IMR-90 (cell line): Measurements from ENCODE around the gene SLC15A3. TPM values are rescaled to one million over a fixed set of nuclear protein-coding genes. Genes with fewer than 3 reads are reported as not detected.

Experiments used
- ATAC-seq: fragments of 200-7000 bp; cut with Tn5 transposase; 2 replicates; pipeline ENCODE4 v1.9.1; 2020; ENCODE audit warnings: low read depth, mild to moderate bottlenecking, moderate library complexity
- BruUV-seq: library from RNA; stranded (reverse); fragments of 400-500 nt; replicated peaks from 2 replicates; lab custom pipeline; 2021; lab: Mats Ljungman, UMichigan
- CTCF ChIA-PET: fragments of 300-600 bp; formaldehyde crosslinking; extraction: SDS; loops from one replicate; lab custom pipeline; 2021; ENCODE audit warnings: antibody characterized with exemption; lab: Yijun Ruan, JAX
- POLR2A ChIA-PET: fragments of 300-600 bp; sonication (Branson Sonifier 250); formaldehyde crosslinking; loops from one replicate; lab custom pipeline; 2022; ENCODE audit warnings: antibody characterized with exemption; ENCODE audit not compliant: unreplicated experiment; lab: Charles Lee
- DNase-seq: peaks from one replicate; pipeline ENCODE4 v3.0.0; 2013
- H2AFZ ChIP-seq: replicated peaks from 2 replicates; pipeline ENCODE3; 2013; ENCODE audit warnings: low read length, mild to moderate bottlenecking; ENCODE audit not compliant: poor library complexity
- H2AK5ac ChIP-seq: 2 replicates; pipeline ENCODE4 v1.6.1; 2013; ENCODE audit warnings: low read depth, low read length, inconsistent platforms
- H2AK9ac ChIP-seq: replicated peaks from 2 replicates; pipeline ENCODE3; 2013; ENCODE audit warnings: mild to moderate bottlenecking, low read depth, low read length, moderate library complexity; ENCODE audit not compliant: poor library complexity
- H2BK120ac ChIP-seq: 2 replicates; pipeline ENCODE4 v1.6.1; 2013; ENCODE audit warnings: low read depth, low read length, inconsistent platforms
- H2BK15ac ChIP-seq: 3 replicates; pipeline ENCODE4 v1.6.1; 2013; ENCODE audit warnings: low read depth, low read length, inconsistent platforms
- H2BK20ac ChIP-seq: 2 replicates; pipeline ENCODE4 v1.6.1; 2013; ENCODE audit warnings: low read depth, mild to moderate bottlenecking, inconsistent platforms, low read length, moderate library complexity
- H2BK5ac ChIP-seq: 2 replicates; pipeline ENCODE4 v1.6.1; 2013; ENCODE audit warnings: mild to moderate bottlenecking, low read depth, low read length, inconsistent platforms; ENCODE audit not compliant: poor library complexity, severe bottlenecking
- H3K14ac ChIP-seq: replicated peaks from 2 replicates; pipeline ENCODE4 v1.6.1; 2013; ENCODE audit warnings: low read depth, low read length, inconsistent platforms
- H3K18ac ChIP-seq: 2 replicates; pipeline ENCODE4 v1.6.1; 2013; ENCODE audit warnings: low read depth, low read length, control low read depth
- H3K23ac ChIP-seq: 2 replicates; pipeline ENCODE4 v1.6.1; 2013; ENCODE audit warnings: low read depth, low read length, inconsistent platforms
- H3K27ac ChIP-seq: 2 replicates; pipeline ENCODE4 v1.5.1; 2013; ENCODE audit warnings: mild to moderate bottlenecking, control low read depth, low read length; ENCODE audit not compliant: insufficient read depth
- H3K27me3 ChIP-seq: 2 replicates; pipeline ENCODE4 v1.6.1; 2013; ENCODE audit warnings: low read length; ENCODE audit not compliant: control insufficient read depth, insufficient read depth
- H3K36me3 ChIP-seq: 2 replicates; pipeline ENCODE4 v1.6.1; 2013; ENCODE audit warnings: low read length, mixed read lengths; ENCODE audit not compliant: control insufficient read depth, insufficient read depth
- H3K4ac ChIP-seq: 2 replicates; pipeline ENCODE4 v1.6.1; 2013; ENCODE audit warnings: low read depth, low read length, inconsistent platforms
- H3K4me1 ChIP-seq: 2 replicates; pipeline ENCODE4 v1.6.1; 2013; ENCODE audit warnings: low read length, mixed read lengths; ENCODE audit not compliant: control insufficient read depth, insufficient read depth
- H3K4me2 ChIP-seq: 2 replicates; pipeline ENCODE4 v1.6.1; 2013; ENCODE audit warnings: low read depth, mild to moderate bottlenecking, control low read depth, low read length, moderate library complexity
- H3K4me3 ChIP-seq: 2 replicates; pipeline ENCODE4 v1.5.1; 2013; ENCODE audit warnings: low read depth, mild to moderate bottlenecking, control low read depth, low read length, moderate library complexity; ENCODE audit not compliant: insufficient read depth
- H3K56ac ChIP-seq: 2 replicates; pipeline ENCODE4 v1.6.1; 2013; ENCODE audit warnings: low read length, inconsistent platforms; ENCODE audit not compliant: insufficient read depth; ENCODE audit errors: extremely low read depth
- H3K79me1 ChIP-seq, 2 experiments: 2 replicates each; pipeline ENCODE4 v1.6.1; 2013; ENCODE audit warnings: low read length in 2 of 2, inconsistent platforms in 1 of 2, low read depth in 1 of 2
- H3K9ac ChIP-seq: 2 replicates; pipeline ENCODE4 v1.6.1; 2013; ENCODE audit warnings: low read depth, low read length, control low read depth
- H3K9me1 ChIP-seq: 2 replicates; pipeline ENCODE4 v1.6.1; 2013; ENCODE audit warnings: low read length, inconsistent platforms; ENCODE audit not compliant: insufficient read depth
- H3K9me3 ChIP-seq: 2 replicates; pipeline ENCODE4 v1.6.1; 2013; ENCODE audit warnings: low read length; ENCODE audit not compliant: control insufficient read depth, insufficient read depth
- H4K20me1 ChIP-seq: 2 replicates; pipeline ENCODE4 v1.6.1; 2013; ENCODE audit warnings: low read length, inconsistent platforms; ENCODE audit not compliant: insufficient read depth
- H4K5ac ChIP-seq: 2 replicates; pipeline ENCODE4 v1.6.1; 2013; ENCODE audit warnings: mild to moderate bottlenecking, low read depth, low read length, control low read depth
- H4K8ac ChIP-seq, 2 experiments: 2 replicates each; pipeline ENCODE4 v1.6.1; 2013; ENCODE audit warnings: low read depth in 2 of 2, low read length in 2 of 2, control low read depth in 1 of 2, inconsistent platforms in 1 of 2
- H4K91ac ChIP-seq: 2 replicates; pipeline ENCODE4 v1.6.1; 2013; ENCODE audit warnings: low read depth, low read length, inconsistent platforms; ENCODE audit not compliant: insufficient read depth
- BHLHE40 ChIP-seq: fragments of 150-350 bp; IDR thresholded peaks from 2 replicates; pipeline ENCODE4 v1.6.1; 2016; ENCODE audit warnings: mild to moderate bottlenecking, low read depth, low read length
- CEBPB ChIP-seq: IDR thresholded peaks from 2 replicates; pipeline ENCODE4 v1.6.1; 2012; ENCODE audit warnings: low read depth, low read length, improper control_type of control experiment
- CHD1 ChIP-seq: IDR thresholded peaks from 2 replicates; pipeline ENCODE4 v1.6.1; 2012; ENCODE audit warnings: low read depth, low read length, improper control_type of control experiment
- FOS ChIP-seq: fragments of 150-350 bp; IDR thresholded peaks from 2 replicates; pipeline ENCODE4 v1.6.1; 2016; ENCODE audit warnings: low read depth, low read length
- MAFK ChIP-seq: IDR thresholded peaks from 2 replicates; pipeline ENCODE4 v1.6.1; 2012; ENCODE audit warnings: low read depth, low read length, improper control_type of control experiment
- MAZ ChIP-seq: IDR thresholded peaks from 2 replicates; pipeline ENCODE4 v1.6.1; 2012; ENCODE audit warnings: low read depth, mild to moderate bottlenecking, low read length, improper control_type of control experiment, moderate library complexity, borderline replicate concordance
- MXI1 ChIP-seq: IDR thresholded peaks from 2 replicates; pipeline ENCODE4 v1.6.1; 2012; ENCODE audit warnings: low read depth, mild to moderate bottlenecking, low read length, moderate library complexity, borderline replicate concordance
- NFE2L2 ChIP-seq: fragments of 150-350 bp; IDR thresholded peaks from 2 replicates; pipeline ENCODE4 v1.6.1; 2016; ENCODE audit warnings: low read depth, mild to moderate bottlenecking, low read length
- POLR2A ChIP-seq: IDR thresholded peaks from 2 replicates; pipeline ENCODE4 v1.6.1; 2012; ENCODE audit warnings: mild to moderate bottlenecking, low read depth, low read length
- RAD21 ChIP-seq: IDR thresholded peaks from 2 replicates; pipeline ENCODE4 v1.6.1; 2012; ENCODE audit warnings: low read length, improper control_type of control experiment
- RCOR1 ChIP-seq: IDR thresholded peaks from 2 replicates; pipeline ENCODE4 v1.6.1; 2012; ENCODE audit warnings: mild to moderate bottlenecking, low read length, improper control_type of control experiment; ENCODE audit not compliant: insufficient replicate concordance
- RFX5 ChIP-seq: IDR thresholded peaks from 2 replicates; pipeline ENCODE4 v1.8.0; 2012; ENCODE audit warnings: low read depth, mild to moderate bottlenecking, low read length, moderate library complexity
- SMC3 ChIP-seq: fragments of 150-350 bp; IDR thresholded peaks from 2 replicates; pipeline ENCODE4 v1.6.1; 2016; ENCODE audit warnings: low read depth, mild to moderate bottlenecking, antibody characterized with exemption, low read length, moderate library complexity
- WGBS, 2 experiments: methylation state at CpG; one replicate each; pipeline versions ENCODE4 v1.1.5 to v1.1.7; 2013; ENCODE audit warnings: missing lambda C conversion rate in 2 of 2; ENCODE audit not compliant: insufficient read length in 1 of 2; ENCODE audit errors: extremely low coverage in 2 of 2; 5-methylcytosine and 5-hydroxymethylcytosine counted together
- dilution Hi-C: fragments of 300-500 bp; cut with HindIII; formaldehyde crosslinking; loops from one replicate; pipeline ENCODE4 v1.14.3; 2018; ENCODE audit warnings: low sequenced_read_pairs; ENCODE audit not compliant: unreplicated experiment
- in situ Hi-C: fragments of 300-500 bp; cut with MboI; formaldehyde crosslinking; loops from 3 replicates; pipeline ENCODE4 v1.14.3; 2019; ENCODE audit warnings: low sequenced_read_pairs, inconsistent platforms, mixed read lengths
- intact Hi-C: fragments of 100-400 bp; cut with micrococcal nuclease; formaldehyde crosslinking; loops from 2 replicates; pipeline ENCODE4 v1.10.0; 2022
- polyA plus RNA-seq, 3 experiments: library from polyadenylated mRNA; depleted of rRNA; stranded (reverse); fragments of >200 nt; gene quantifications; 2 replicates each; pipeline ENCODE4 v1.2.3, GENCODE V29; 2012; ENCODE audit warnings: low replicate concordance in 1 of 3
- total RNA-seq: library from RNA; depleted of rRNA; stranded (reverse); fragments of >200 nt; gene quantifications from 2 replicates; pipeline ENCODE4 v1.2.3, GENCODE V29; 2012
- TF ChIP-seq, protein P1 (sequence below): fragments of 150-350 bp; IDR thresholded peaks from 2 replicates; pipeline ENCODE4 v1.6.1; 2017; ENCODE audit warnings: mild to moderate bottlenecking, antibody characterized with exemption, low read length, low read depth
- TF ChIP-seq, protein P2 (sequence below): fragments of 150-350 bp; IDR thresholded peaks from 2 replicates; pipeline ENCODE4 v1.6.1; 2016; ENCODE audit warnings: low read depth, mild to moderate bottlenecking, low read length, moderate library complexity, borderline replicate concordance
- TF ChIP-seq, protein P3 (sequence below): conservative IDR thresholded peaks from 2 replicates; pipeline ENCODE4 v1.5.1; 2012; ENCODE audit warnings: mild to moderate bottlenecking, low read depth, low read length, improper control_type of control experiment

SLC15A3 gene
- total and polyA plus RNA-seq, 2 of the 4 experiments (the other 2 are of a cell fraction): 3.2 to 4.4 TPM

DNA sequence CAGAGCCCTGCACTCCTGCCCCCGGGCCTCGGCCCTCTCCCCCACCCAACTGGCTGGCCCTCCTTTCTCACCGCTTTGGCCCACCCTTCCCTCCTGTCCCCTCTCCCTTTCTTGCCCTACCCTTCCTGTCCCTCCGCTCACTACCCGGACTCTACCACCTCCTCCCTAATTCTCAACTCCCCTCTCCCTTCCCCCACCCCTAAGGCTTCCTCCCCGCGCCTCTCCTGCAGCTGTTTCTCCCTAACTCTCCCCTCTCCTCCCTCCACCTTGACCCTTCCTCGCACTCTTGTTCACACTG lies 421 bp downstream of the SLC15A3 start:
- H4K5ac ChIP-seq: peak overlapping the region; percentile 96
- CTCF ChIA-PET: no interaction called here

More for the DNA sequence above, 421 bp downstream of the SLC15A3 start:
- peaks cover 2% of the 10 kb centered on the region; the same call in 1 of the 2 replicates for H3K27me3 ChIP-seq
- no peaks in the 10 kb centered on the region for H4K20me1 ChIP-seq
- WGBS, 2 experiments: 15% methylated on average over 7 of the region's 8 CpGs; no CpG with 5 or more reads in 1 of the 2 experiments
- peak overlapping the region; percentile 87 to 96 for H4K8ac ChIP-seq
- peak overlapping the region; percentile 94 for H3K18ac ChIP-seq
- dilution Hi-C loops: no loop called here
- DNase-seq: no peak
- TF ChIP-seq, protein P1, sequence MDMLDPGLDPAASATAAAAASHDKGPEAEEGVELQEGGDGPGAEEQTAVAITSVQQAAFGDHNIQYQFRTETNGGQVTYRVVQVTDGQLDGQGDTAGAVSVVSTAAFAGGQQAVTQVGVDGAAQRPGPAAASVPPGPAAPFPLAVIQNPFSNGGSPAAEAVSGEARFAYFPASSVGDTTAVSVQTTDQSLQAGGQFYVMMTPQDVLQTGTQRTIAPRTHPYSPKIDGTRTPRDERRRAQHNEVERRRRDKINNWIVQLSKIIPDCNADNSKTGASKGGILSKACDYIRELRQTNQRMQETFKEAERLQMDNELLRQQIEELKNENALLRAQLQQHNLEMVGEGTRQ: no peak
- no peak for TF ChIP-seq SMC3
- TF ChIP-seq POLR2A: no peak
- no peak for TF ChIP-seq RCOR1
- TF ChIP-seq MXI1: no peak
- no peak for TF ChIP-seq BHLHE40
- no peak for TF ChIP-seq CHD1
- TF ChIP-seq, protein P2, sequence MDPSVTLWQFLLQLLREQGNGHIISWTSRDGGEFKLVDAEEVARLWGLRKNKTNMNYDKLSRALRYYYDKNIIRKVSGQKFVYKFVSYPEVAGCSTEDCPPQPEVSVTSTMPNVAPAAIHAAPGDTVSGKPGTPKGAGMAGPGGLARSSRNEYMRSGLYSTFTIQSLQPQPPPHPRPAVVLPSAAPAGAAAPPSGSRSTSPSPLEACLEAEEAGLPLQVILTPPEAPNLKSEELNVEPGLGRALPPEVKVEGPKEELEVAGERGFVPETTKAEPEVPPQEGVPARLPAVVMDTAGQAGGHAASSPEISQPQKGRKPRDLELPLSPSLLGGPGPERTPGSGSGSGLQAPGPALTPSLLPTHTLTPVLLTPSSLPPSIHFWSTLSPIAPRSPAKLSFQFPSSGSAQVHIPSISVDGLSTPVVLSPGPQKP: no peak
- no peak for TF ChIP-seq MAZ
- TF ChIP-seq NFE2L2: no peak
- no peak for TF ChIP-seq CEBPB
- no peak for TF ChIP-seq RAD21
- TF ChIP-seq, protein P3, sequence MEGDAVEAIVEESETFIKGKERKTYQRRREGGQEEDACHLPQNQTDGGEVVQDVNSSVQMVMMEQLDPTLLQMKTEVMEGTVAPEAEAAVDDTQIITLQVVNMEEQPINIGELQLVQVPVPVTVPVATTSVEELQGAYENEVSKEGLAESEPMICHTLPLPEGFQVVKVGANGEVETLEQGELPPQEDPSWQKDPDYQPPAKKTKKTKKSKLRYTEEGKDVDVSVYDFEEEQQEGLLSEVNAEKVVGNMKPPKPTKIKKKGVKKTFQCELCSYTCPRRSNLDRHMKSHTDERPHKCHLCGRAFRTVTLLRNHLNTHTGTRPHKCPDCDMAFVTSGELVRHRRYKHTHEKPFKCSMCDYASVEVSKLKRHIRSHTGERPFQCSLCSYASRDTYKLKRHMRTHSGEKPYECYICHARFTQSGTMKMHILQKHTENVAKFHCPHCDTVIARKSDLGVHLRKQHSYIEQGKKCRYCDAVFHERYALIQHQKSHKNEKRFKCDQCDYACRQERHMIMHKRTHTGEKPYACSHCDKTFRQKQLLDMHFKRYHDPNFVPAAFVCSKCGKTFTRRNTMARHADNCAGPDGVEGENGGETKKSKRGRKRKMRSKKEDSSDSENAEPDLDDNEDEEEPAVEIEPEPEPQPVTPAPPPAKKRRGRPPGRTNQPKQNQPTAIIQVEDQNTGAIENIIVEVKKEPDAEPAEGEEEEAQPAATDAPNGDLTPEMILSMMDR: no peak
- TF ChIP-seq FOS: no peak
- TF ChIP-seq MAFK: no peak
- no peak for TF ChIP-seq RFX5
- POLR2A ChIA-PET: interaction anchor here (0.5 kb wide), 1 partner anchor 40 kb away, joined by 3 read pairs; no protein-coding TSS in a partner anchor
- BruUV-seq: no TSS peak
- H3K9me3 ChIP-seq: no peaks in the 10 kb centered on the region
- peak overlapping the region; percentile 56 for H2BK120ac ChIP-seq
- H4K91ac ChIP-seq: peak overlapping the region; percentile 79
- peaks cover 12% of the 10 kb centered on the region for H3K4me1 ChIP-seq
- H2AFZ ChIP-seq: peak overlapping the region; percentile 89
- H3K4me2 ChIP-seq: peak overlapping the region; percentile 79
- no peaks in the 10 kb centered on the region; a peak in 1 of 4 replicates for H3K79me1 ChIP-seq
- no peaks in the 10 kb centered on the region for H3K9me1 ChIP-seq
- H3K14ac ChIP-seq: peak overlapping the region; percentile 87
- H3K4ac ChIP-seq: peak overlapping the region; percentile 57
- peak overlapping the region; percentile 88 for H2AK5ac ChIP-seq
- intact Hi-C loops: no loop called here
- H3K9ac ChIP-seq: peak overlapping the region; percentile 80
- H3K4me3 ChIP-seq: peak overlapping the region; percentile 29
- peak; percentile 32 for ATAC-seq
- no peak overlapping the region for H2BK20ac ChIP-seq
- peak overlapping the region; percentile 69 for H3K27ac ChIP-seq
- in situ Hi-C loops: no loop called here
- H3K36me3 ChIP-seq: peaks cover under 1% of the 10 kb centered on the region; the same call in 1 of the 2 replicates
- H2BK5ac ChIP-seq: peak overlapping the region; percentile 45
- H2AK9ac ChIP-seq: peak overlapping the region; percentile 56
- H2BK15ac ChIP-seq: peak overlapping the region; percentile 42; the same call in 1 of the 3 replicates
- H3K23ac ChIP-seq: peak overlapping the region; percentile 79; the same call in 1 of the 2 replicates
- H3K56ac ChIP-seq: 0 out of 2 replicates have a peak overlapping the region, but pooled peaks have one; percentile 42
